OCI-LY1 (cell line): ENCODE measurements around the gene IAH1.
"Not testable (repeated sequence)": the region's sequence is repeated elsewhere in the genome, so short reads cannot be mapped to it uniquely, and the experiment has no call there.

Source experiments
- H2AFZ ChIP-seq: fragments of 200-600 bp; sonication (generic), shearing (Covaris generic); 2 replicates; pipeline ENCODE4 v1.6.0; 2014; ENCODE audit warnings: antibody characterized with exemption, mild to moderate bottlenecking, low read length
- H3F3A ChIP-seq: fragments of 200-600 bp; sonication (generic), shearing (Covaris generic); 2 replicates; pipeline ENCODE4 v1.6.0; 2014; ENCODE audit warnings: mild to moderate bottlenecking, antibody characterized with exemption, low read length, moderate library complexity; ENCODE audit not compliant: insufficient read depth
- H3K27ac ChIP-seq: fragments of 200-600 bp; sonication (generic); 2 replicates; pipeline ENCODE4 v1.5.1; 2014; ENCODE audit warnings: low read length, mixed run types, mild to moderate bottlenecking, low read depth; ENCODE audit not compliant: poor library complexity, severe bottlenecking
- H3K27me3 ChIP-seq: fragments of 200-600 bp; sonication (generic); 2 replicates; pipeline ENCODE4 v1.6.0; 2014; ENCODE audit warnings: antibody characterized with exemption, mild to moderate bottlenecking, low read length, moderate library complexity; ENCODE audit not compliant: insufficient read depth
- H3K36me3 ChIP-seq: fragments of 200-600 bp; sonication (generic); 2 replicates; pipeline ENCODE4 v1.6.1; 2014; ENCODE audit warnings: mild to moderate bottlenecking, antibody characterized with exemption, low read length, moderate library complexity, mixed read lengths; ENCODE audit not compliant: insufficient read depth
- H3K4me1 ChIP-seq: fragments of 200-600 bp; sonication (generic); 2 replicates; pipeline ENCODE4 v1.5.1; 2014; ENCODE audit warnings: mild to moderate bottlenecking, low read length, moderate library complexity; ENCODE audit not compliant: insufficient read depth, severe bottlenecking
- H3K4me2 ChIP-seq: fragments of 200-600 bp; sonication (generic), shearing (Covaris generic); 2 replicates; pipeline ENCODE4 v1.6.1; 2014; ENCODE audit warnings: low read length
- H3K4me3 ChIP-seq: fragments of 200-600 bp; sonication (generic); 2 replicates; pipeline ENCODE4 v1.5.1; 2014; ENCODE audit warnings: low read length, low read depth, mild to moderate bottlenecking, mixed read lengths; ENCODE audit not compliant: poor library complexity, severe bottlenecking
- H3K79me2 ChIP-seq: fragments of 200-600 bp; shearing (Covaris generic); 2 replicates; pipeline ENCODE4 v1.6.1; 2016; ENCODE audit warnings: mixed run types, low read length, mixed read lengths; ENCODE audit not compliant: insufficient read depth
- H3K9ac ChIP-seq: fragments of 200-600 bp; sonication (generic), shearing (Covaris generic); 2 replicates; pipeline ENCODE4 v1.6.1; 2014; ENCODE audit warnings: mild to moderate bottlenecking, low read length, mixed read lengths
- H3K9me2 ChIP-seq: fragments of 200-600 bp; sonication (generic), shearing (Covaris generic); 2 replicates; pipeline ENCODE4 v1.6.1; 2014; ENCODE audit warnings: low read depth, mild to moderate bottlenecking, low read length, mixed read lengths
- H3K9me3 ChIP-seq: fragments of 200-600 bp; shearing (Covaris generic); 2 replicates; pipeline ENCODE4 v1.6.1; 2014; ENCODE audit warnings: low read length, mixed read lengths
- H4K20me1 ChIP-seq: fragments of 200-600 bp; sonication (generic), shearing (Covaris generic); 2 replicates; pipeline ENCODE4 v1.6.0; 2016; ENCODE audit warnings: mild to moderate bottlenecking, low read length; ENCODE audit not compliant: insufficient read depth
- CTCF ChIP-seq: fragments of 200-600 bp; sonication (generic), shearing (Covaris generic); IDR thresholded peaks from 2 replicates; pipeline ENCODE4 v1.5.1; 2017; ENCODE audit warnings: mild to moderate bottlenecking, antibody characterized with exemption, low read length, moderate library complexity, mixed read lengths
- EZH2 ChIP-seq: fragments of 200-600 bp; sonication (generic), shearing (Covaris generic); IDR thresholded peaks from 2 replicates; pipeline ENCODE4 v1.8.0; 2017; ENCODE audit warnings: borderline replicate concordance, mixed run types, mild to moderate bottlenecking, antibody characterized with exemption, low read length, moderate library complexity, mixed read lengths

IAH1 gene

GRCh38 chr2:9497017-9497416 is 22.7 kb downstream of the IAH1 start:
- Histone ChIP-seq H3K79me2 (no peaks in the 10 kb centered on the region), H3K27me3 (no peaks in the 10 kb centered on the region), H3K4me2 (no peak overlapping the region), H3K9ac (no peak overlapping the region), H2AFZ (no peak overlapping the region), H3K9me3 (no peaks in the 10 kb centered on the region), H3K27ac (no peak overlapping the region), H3K4me3 (no peak overlapping the region), H3K9me2 (no peaks in the 10 kb centered on the region), H3F3A (no peaks in the 10 kb centered on the region), H3K36me3 (peaks cover 93% of the 10 kb centered on the region), H4K20me1 (no peaks in the 10 kb centered on the region), H3K4me1 (no peaks in the 10 kb centered on the region)
- no peak for TF ChIP-seq EZH2
- no peak for TF ChIP-seq CTCF

GRCh38 chr2:9498210-9498609 is 23.9 kb downstream of the IAH1 start:
- Histone ChIP-seq H4K20me1 (no peaks in the 10 kb centered on the region), H3K4me3 (no peak overlapping the region), H3K79me2 (no peaks in the 10 kb centered on the region), H3K27me3 (no peaks in the 10 kb centered on the region), H3K27ac (no peak overlapping the region), H3K4me2 (no peak overlapping the region), H3F3A (no peaks in the 10 kb centered on the region), H3K9ac (no peak overlapping the region), H3K36me3 (peaks cover 92% of the 10 kb centered on the region), H3K9me2 (no peaks in the 10 kb centered on the region), H2AFZ (no peak overlapping the region), H3K9me3 (no peaks in the 10 kb centered on the region), H3K4me1 (no peaks in the 10 kb centered on the region)
- no peak for TF ChIP-seq CTCF
- no peak for TF ChIP-seq EZH2

GRCh38 chr2:9508931-9509330 is 34.6 kb downstream of the IAH1 start:
- Histone ChIP-seq H3K79me2 (no peaks in the 10 kb centered on the region), H3K9me3 (no peaks in the 10 kb centered on the region), H3K27ac (no peak overlapping the region), H4K20me1 (no peaks in the 10 kb centered on the region), H3K9me2 (no peaks in the 10 kb centered on the region), H3K4me1 (no peaks in the 10 kb centered on the region), H3K4me2 (no peak overlapping the region), H3K9ac (no peak overlapping the region), H3K27me3 (no peaks in the 10 kb centered on the region), H3F3A (no peaks in the 10 kb centered on the region), H2AFZ (no peak overlapping the region), H3K36me3 (peaks cover 66% of the 10 kb centered on the region), H3K4me3 (no peak overlapping the region)
- TF ChIP-seq EZH2 (no peak), CTCF (no peak)

- H3K9me3 ChIP-seq, H3K79me2 ChIP-seq, H2AFZ ChIP-seq, H3K27ac ChIP-seq, H4K20me1 ChIP-seq, H3K9ac ChIP-seq, H3K4me2 ChIP-seq, H3F3A ChIP-seq, H3K27me3 ChIP-seq, H3K9me2 ChIP-seq, H3K4me1 ChIP-seq, H3K4me3 ChIP-seq: not testable (repeated sequence)
- H3K36me3 ChIP-seq, result peaks cover 67% of the 10 kb centered on the region
Observed at GRCh38 chr2:9513946-9514345, 39.6 kb downstream of the IAH1 start.
